NK-92 treated with Interleukin-12 subunit alpha and Interleukin-12 subunit beta, amount 100 ng/mL, for 24 hours (cell line): ENCODE data around the gene DIP2C.

Experiments used
- DNase-seq: peaks from one replicate; lab custom pipeline; 2025; lab: John Stamatoyannopoulos, UW

The DIP2C gene

DNA sequence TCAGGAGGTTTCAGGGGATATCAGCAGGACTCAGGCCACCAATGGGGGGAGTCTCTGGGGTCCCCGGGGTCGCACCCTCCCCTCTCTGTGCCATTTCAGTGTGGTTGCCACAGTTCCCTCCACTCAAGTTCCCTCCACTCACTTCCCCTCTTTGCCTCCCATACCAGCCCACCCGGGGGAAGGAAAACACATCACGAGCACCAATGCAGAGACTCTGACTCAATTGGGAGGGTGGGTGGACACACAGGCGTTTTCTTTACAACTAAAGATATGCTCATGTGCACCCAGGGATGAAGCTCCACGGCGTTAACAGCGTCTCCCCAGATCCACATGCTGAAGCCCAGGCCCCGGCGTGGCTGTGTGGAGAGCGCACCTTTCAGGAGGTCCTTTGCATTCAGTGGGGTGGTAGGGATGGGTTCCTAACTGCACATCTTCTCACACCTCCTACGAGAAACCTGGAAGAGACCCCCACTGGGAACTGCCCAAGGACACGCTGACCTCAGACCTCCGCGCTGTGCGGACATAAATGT is 300.1 kb downstream of the DIP2C start:
- no peak for DNase-seq

DNA sequence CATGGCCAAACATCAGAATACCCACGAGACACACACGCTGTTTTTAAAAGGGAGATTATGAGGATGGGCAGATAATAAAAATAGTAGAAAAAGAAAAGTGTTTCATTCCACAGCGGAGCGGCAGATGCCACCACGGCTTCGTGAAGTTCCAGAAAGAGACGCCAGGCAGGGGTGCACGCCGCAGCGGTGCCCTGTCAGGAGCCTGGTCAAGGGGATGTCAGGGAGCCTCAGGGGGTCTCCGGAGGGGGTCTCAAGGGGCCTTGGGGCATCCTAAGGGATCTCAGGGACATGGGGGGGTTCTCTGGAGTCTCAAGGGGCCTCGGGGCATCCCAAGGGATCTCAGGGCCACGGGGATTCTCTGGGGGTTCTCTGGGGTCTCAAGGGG is 300.8 kb downstream of the DIP2C start:
- DNase-seq, result no peak

DNA sequence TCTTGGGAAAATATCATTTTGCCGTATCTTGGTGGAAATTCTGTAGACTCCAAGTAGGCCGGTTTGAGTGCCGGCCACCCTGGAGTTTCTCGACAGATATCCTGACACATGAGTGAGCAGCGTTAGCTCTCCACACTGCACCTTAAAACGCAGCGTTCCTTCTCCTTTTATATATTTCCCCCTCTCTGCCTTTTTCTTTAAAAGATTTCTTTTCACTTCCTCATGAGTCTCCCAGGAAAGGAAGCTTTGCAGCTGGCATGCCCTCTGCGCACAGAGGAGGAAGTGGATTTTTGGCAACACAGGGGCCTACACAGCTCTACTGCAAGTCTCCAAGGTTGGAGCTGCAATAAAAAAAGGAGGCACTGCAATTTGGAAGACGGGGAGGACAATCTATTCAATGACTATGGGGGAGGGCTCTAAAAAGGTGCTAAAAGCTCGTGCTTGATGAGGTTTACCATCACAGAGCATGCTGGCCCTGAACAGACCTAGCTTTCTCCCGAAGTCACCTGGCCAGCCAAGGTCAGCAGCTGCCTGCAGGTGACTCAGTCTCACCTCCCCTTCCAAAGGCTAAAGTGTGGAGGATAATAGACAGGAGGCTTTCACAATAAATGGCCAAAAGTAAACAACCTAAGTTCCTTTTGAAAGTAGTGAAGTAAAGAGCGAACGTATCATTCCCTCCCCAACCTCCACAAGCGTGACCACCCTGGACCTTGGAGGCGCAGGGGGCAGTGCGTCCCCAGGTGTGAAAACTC is 301.4 kb downstream of the DIP2C start:
- DNase-seq, result no peak

DNA sequence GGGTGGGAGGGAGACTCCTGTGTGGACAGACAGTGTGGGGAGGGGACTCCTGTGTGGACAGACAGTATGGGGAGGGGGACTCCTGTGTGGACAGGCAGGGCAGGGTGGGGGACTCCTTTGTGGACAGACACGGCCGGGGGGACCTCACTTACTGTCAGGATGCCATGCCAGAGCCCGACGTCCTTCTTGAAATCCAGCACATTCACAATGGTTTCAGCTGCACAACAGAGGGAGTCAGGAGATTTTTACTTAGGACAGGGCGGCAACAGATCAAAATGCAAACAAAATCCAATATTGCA is 301.9 kb downstream of the DIP2C start:
- no peak for DNase-seq

DNA sequence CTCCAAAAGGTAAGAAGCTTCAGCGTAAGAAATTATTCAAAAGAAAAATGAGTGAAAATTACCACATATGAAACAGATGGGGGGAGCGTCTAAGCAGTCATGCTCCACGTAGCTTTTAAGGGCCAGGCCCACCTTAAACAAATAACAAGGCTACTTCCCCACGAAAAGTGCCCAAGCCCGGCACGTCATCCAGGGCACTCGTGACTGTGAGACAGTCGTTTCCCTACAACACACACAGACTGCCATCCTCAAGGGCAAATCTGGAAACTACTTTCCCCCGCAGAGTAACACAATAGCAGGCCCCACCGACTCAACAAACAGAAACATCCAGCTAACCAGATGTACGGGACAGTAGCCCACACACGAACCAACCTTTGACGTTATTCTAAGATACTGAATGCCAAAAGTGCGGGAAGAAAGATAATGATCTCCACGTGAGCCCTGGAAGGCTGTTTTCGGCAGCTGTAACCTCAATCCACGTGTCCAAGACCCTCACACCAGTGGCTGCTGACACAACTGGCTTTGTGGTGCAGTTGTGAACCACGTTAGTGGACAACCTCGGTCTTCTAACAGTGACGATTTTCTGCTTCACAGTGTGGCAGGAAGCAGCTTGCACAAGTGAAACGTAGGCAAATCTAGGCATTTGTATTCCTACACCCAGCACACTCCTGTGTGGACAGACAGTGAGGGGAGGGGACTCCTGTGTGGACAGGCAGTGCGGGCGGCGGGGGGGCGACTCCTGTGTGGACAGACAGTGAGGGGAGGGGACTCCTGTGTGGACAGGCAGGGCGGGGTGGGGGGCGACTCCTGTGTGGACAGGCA is 302.5 kb downstream of the DIP2C start:
- DNase-seq, result no peak

DNA sequence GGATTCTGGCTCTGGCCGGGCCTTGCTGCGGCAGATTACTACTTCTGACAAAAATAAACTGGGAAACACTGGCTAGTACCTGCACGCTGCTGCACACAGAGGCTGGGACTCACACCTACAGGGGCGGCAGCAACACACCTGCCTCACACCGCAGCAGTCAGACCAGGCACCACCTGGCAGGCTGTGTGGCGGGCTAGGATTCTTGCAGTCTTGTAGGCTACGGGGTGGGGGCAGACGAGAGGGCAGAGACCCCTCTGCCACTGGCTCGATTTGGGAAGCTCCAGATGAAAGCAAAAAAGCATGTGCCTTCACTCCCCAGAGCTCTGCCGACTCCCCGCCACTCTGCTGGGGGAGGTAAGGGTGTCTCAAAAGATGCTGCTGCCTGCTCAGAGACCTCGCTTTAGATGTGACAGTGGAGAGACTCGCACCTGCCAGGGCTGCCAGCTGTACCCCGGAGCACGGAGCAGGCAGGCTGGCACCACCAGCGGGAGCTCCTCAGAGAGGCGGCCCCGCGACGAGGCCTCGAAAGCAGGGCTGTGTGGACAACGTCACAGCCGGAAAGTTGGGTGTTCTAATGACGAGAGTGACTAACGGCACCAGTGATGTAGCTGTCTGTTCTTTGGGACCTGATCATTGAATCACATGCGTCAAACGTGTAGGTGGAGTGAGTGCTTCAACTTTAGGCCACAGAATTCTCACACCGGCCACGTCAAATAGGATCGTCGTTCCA is 303.7 kb downstream of the DIP2C start:
- no peak for DNase-seq

DNA sequence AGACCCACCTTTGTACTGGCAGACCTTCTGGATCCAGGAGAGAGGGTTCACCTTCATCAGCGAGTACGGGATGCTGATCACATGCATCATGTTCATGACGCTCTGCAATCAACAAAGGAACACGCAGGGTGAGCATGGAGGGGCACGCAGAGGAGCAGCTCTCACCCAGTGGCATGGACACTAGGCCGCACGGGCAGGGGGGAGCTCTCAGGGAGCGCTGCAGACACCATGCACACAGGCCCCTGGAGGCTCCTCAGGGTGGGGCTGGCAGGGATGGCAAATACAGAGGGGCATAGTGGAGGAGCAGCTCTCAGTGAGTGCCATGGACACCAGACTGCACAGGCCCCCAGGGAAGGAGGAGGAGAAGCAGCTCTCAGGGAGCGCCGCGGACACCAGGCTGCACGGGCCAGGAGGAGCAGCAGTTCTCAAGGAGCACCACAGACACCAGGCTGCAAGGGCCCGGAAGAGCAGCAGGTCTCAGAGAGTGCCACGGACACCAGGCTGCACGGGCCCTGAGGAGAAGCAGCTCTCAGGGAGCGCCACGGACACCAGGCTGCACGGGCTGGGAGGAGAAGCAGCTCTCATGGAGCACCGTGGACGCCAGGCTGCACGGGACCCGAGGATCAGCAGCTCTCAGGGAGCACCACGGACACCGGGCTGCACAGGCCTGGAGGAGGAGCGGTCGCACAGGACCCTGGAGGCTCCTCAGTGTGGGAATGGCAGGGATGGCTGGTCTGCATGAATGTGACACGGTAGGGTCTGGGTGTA is 304.7 kb downstream of the DIP2C start:
- no peak for DNase-seq

DNA sequence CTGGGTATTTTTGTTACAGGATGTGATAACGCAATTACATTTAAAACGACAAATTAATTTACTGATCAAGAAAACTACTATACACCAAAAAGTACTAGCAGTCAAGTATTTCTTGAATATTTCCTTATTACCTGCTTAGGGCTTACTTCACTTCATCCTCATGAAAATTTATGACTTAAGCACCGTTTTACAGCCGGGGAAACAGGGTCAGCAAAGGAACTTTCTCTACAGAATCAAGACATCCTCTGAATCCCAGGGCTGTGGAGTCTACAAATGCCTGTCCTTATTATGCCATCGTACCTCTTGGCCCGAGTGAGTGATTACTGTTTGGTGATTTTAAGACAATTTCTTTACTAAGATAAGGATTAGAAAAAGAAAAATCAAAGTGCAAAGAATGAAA is 305.9 kb downstream of the DIP2C start:
- no peak for DNase-seq

DNA sequence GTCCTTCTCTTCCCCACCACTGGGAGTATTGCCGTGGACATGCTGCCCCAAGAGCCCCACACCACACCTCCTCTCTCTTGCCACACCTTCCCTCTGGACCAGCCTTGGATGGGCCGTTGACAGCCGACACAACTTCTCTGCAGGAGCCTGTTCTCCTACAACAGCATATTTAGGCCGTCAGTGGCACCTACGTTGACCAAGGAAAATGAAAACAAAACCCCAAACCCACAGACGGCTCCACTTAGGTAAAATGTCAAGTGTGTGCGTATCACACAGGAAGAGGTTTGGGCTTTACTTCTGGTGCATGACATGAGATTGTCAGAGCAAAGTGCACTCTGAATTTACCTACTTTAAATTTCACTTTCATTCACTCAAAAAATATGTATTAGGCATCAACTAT is 307.7 kb downstream of the DIP2C start:
- DNase-seq, result no peak

DNA sequence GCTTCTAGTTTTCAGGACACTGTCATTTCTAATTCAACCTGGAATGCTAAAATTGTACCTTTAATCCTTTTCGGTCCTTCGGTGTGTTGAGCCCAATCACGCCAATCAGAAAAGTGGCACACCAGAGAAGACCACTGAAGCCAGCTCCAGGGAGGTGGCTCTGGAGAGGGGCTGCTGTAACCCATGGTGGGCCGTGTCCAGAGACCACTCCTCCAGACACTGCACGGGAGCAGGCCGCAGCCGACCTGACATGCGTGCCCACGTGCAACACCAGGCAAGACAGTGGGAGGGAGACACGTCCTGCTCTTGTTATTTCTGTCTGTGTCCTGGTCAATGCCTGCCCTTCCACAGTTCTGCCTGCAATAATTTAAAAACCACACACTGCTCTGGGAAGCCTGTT is 308.1 kb downstream of the DIP2C start:
- DNase-seq, result no peak

DNA sequence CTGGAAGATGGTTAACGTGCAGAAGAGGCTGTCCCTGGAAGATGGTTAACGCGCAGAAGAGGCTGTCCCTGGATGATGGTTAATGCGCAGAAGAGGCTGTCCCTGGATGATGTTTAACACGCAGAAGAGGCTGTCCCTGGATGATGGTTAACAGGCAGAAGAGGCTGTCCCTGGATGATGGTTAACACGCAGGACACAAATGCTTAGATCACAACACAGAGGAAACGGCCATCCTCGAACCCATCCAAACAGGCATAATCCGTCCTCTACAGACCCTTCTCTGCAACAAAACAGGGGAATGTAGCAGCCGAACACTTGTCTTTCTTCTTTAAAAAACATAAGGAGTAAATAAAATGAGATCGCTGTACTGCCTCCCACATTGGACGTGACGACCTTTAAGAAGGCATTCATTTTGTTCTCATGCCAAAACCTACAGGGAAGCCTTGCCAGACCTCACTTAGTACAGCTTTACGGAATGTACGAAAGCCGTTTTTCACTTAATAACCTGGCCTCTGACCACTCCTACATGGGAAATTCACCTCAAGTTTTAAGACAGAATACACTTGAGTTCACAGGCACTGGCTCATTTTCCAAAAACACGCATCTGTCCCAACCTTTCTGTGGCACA is 309.0 kb downstream of the DIP2C start:
- DNase-seq, result no peak

DNA sequence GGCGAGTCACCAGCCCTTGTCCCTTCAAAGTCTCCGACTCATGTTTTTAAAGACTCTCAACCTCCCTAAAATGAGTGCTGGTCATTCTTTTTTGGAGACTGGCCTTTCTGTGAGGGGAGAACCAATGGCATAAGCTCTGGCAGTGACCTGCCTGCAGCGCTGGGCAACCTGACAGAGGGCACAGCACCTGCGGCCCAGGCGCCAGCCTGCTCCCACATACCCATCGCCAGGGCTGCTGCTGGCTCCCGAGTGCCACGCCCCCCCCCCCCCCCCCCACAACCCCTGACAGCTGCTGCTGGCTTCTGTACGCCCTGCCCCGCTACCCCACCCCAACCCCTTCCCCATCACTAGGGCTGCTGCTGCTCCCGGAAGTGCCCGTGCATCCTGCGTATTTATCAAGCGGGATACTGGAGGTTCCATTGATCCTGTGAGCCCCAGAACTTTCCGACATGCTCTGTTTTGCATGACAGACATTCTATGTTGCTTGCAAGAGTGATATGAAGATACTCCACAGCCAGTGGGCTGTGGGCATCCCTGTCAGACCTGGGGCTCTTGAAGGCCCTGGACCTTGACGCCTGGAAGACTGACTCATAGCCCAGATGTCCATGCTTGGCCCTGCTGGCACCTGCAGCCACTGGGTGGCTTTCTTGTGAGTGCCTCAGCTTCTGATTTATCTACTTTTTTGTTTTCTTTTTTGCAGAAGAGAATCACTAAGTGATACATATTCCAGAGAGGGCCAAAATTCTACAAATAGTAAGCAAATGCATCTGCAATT is 310.4 kb downstream of the DIP2C start:
- no peak for DNase-seq

DNA sequence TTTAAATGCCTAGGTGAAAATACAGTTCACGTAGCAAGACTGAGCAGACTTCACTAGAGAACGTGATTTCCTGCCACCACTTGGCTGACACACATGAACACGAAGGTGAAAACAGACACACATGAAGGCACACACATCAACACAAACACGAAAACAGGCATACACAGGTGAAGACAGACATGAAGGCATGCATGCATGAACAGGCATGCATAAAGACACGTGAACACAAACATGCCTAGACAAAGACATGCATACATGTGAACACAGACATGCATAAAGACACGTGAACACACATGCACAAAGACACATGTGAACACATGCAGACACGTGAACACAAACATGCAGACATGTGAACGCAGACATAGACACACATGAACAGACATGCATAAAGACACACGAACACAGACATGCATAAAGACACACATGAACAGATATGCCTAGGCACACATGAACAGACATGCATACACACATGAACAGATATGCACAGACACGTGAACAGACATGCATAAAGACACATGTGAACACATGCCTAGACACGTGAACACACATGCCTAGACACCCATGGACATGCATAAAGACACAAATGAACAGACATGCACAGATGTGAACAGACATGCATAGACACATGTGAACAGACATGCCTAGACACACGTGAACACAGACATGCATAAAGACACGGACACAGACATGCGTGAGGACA is 311.1 kb downstream of the DIP2C start:
- DNase-seq, result no peak

DNA sequence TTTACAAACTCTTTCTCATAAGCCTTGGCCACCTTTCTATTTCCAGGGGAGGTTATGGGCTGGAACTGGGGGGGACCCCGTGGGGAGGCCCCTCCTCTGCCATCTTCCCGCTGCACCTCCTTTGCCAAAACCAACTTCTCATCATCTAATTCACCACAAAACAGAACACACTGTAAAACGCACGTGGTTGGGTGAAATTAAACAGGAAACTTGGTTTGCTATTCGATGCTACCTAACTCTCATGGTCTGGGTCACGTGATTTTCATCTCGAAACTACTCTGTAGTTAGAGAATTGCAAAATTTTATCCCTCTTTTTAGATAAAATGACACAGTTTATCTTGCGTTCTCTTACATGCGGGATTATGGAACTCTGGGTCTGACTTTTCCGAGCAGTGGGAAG is 312.2 kb downstream of the DIP2C start:
- no peak for DNase-seq

DNA sequence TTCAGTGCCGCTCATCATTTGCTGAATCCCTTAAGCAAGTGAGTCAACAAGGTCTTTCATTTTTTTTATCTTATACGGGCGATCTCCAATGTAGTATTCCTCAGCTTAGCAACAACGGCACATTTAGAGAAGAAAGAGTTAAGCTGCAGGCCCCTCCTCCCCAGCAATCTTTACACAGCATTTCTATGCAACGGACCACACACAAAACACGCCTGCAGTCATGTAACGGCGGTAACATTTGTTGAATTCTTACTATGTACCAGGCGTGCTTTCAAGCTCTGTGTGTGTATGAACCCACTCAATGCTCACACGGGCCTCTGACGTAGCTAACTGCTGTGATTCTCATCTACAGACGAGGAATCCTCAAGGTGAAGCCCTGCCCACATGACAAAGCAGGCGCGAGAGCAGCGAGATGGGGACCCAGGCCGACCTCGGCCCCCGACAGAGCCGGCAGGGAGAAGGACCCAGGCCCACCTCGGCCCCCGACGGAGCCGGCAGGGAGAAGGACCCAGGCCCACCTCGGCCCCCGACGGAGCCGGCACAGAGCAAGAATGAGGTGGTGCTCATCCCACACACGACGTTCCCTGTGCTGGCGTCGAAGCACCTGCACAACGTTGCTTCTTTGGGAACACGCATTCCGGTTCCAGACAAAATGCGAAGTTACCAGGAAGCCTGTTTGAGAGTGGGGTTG is 313.5 kb downstream of the DIP2C start:
- no peak for DNase-seq

DNA sequence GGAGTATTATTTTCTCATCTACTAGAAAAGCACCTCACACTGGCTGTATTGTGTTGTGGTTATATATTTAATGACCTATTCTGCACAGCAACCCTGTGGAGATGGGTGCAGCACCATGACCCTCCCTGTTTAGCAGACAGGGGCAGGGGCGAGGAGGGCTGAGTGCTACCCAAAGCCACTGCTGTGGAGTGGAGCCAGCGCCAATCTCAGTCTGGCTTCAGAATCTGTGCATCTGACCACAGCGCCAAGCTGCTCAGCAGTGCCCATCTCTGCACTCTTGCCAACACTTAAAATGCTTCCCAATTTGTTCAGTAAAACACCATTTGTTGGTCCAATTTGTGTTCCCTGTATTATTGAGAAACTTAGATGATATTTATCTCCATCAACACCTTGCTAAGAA is 315.1 kb downstream of the DIP2C start:
- no peak for DNase-seq

DNA sequence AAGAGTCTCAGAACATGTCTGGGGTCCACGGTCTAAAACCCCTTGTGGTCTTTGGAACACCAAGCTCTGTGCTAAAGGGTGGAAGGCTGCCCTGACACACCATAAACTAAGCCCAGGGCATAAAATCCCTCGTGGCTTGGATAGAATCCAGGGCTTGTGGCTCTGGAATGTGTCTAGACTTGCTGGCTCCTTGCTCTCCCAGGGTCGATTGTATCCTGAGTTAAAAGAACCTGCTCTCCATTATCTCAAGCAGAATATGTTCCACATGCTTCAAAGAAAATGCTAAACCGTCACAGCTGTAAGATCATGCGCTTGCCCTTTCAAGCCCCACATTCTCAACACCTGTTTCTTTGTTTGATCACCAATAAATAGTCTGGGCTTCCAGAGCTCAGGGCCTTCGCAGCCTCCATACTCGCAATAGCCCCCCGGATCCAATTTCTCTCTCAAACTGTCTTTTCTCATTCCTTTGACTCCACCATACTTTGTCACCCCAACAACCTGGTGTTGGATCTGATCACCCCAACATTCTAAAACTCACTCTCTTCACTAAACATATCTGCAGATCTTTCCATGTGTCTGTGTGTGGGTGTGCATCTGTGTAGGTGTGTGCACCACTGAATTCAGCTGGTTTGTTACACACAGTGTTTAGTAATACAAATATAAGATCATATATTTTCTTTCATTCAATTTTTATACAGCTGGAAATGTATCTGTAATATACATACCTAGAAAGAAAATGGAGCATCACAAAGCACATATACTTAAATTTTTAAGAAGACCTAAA is 315.8 kb downstream of the DIP2C start:
- DNase-seq, result no peak

DNA sequence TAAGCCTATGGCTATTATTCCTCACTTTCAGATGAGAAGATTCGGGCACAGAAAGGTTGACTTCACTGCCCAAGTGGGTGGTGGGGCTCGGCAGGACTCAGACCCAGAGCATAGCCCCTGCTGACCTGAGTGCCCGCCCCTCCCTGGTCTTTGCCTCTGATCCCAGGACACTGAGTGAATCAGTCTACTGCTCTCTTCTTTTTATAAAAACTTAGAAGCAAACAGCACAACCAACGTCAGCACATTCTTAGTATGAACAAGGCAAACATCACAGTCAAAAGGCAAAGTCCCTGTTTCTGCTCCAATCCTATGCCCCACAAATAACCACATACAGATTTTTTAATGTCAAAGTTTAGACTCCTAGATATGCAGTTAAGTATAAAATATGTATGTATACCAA is 316.5 kb downstream of the DIP2C start:
- no peak for DNase-seq

DNA sequence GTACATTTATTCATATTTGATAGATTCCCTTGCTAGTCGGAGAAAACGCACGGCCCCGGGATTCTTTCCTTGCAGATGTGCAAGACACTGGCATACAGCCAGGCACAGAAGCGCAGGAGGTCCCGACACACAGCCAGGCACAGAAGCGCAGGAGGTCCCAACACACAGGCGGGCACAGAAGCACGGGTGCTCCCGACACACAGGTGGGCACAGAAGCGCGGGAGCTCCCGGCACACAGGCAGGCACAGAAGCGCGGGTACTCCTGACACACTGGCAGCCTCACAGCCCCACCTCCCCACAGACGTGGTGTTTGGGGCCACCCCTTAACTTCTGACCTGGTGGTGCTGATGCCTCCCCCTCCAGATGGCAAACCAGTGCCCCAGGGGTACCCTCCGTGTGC is 316.9 kb downstream of the DIP2C start:
- no peak for DNase-seq
